H1 (cell line): ENCODE measurements around the gene PHC3. TPM values are rescaled to one million over a fixed set of nuclear protein-coding genes. Genes with fewer than 3 reads are reported as not detected.
A peak's percentile ranks its signal among the peaks of the same experiment; 100 is the strongest.

ENCODE experiments used
- CTCF ChIA-PET: fragments of 300-600 bp; sonication (Branson Sonifier 250); formaldehyde crosslinking; loops from one replicate; lab custom pipeline; 2021; ENCODE audit not compliant: partially characterized antibody; lab: Charles Lee
- POLR2A ChIA-PET: fragments of 300-600 bp; sonication (Branson Sonifier 250); formaldehyde crosslinking; loops from one replicate; lab custom pipeline; 2021; ENCODE audit warnings: inconsistent platforms; ENCODE audit not compliant: partially characterized antibody; lab: Charles Lee
- DNase-seq, 2 experiments: peaks; one replicate each; pipeline versions ENCODE4 v3.0.0 to v3.0.0-alpha.2; 2010 to 2022; ENCODE audit warnings: low spot score in 2 of 2, low read depth in 1 of 2, mixed read lengths in 1 of 2
- FAIRE-seq: peaks from 2 replicates; lab custom pipeline; 2011; peaks lifted over from hg19 to GRCh38; lab: Jason Lieb, UNC
- H2AFZ ChIP-seq: 2 replicates; pipeline ENCODE4 v1.8.1; 2012; ENCODE audit warnings: low read length, inconsistent platforms
- H2AK5ac ChIP-seq: 2 replicates; pipeline ENCODE4 v1.6.1; 2013; ENCODE audit warnings: low read depth, low read length
- H2BK120ac ChIP-seq: replicated peaks from 2 replicates; pipeline ENCODE3; 2013; ENCODE audit warnings: low read depth, low read length, inconsistent platforms
- H2BK12ac ChIP-seq: 2 replicates; pipeline ENCODE4 v1.6.1; 2013; ENCODE audit warnings: low read depth, low read length
- H2BK15ac ChIP-seq: 2 replicates; pipeline ENCODE4 v1.6.1; 2013; ENCODE audit warnings: low read length
- H2BK20ac ChIP-seq: 2 replicates; pipeline ENCODE4 v1.6.1; 2013; ENCODE audit warnings: low read length
- H2BK5ac ChIP-seq: 2 replicates; pipeline ENCODE4 v1.6.1; 2013; ENCODE audit warnings: low read depth, low read length
- H3K14ac ChIP-seq: 2 replicates; pipeline ENCODE4 v1.6.1; 2013; ENCODE audit warnings: inconsistent platforms; ENCODE audit not compliant: insufficient read length
- H3K18ac ChIP-seq: 2 replicates; pipeline ENCODE4 v1.6.1; 2013; ENCODE audit warnings: low read length; ENCODE audit errors: extremely low read depth
- H3K23ac ChIP-seq: 2 replicates; pipeline ENCODE4 v1.6.1; 2013; ENCODE audit warnings: inconsistent platforms; ENCODE audit not compliant: insufficient read length
- H3K23me2 ChIP-seq: 2 replicates; pipeline ENCODE4 v1.6.1; 2013; ENCODE audit warnings: low read depth, low read length
- H3K27ac ChIP-seq: 2 replicates; pipeline ENCODE4 v1.6.1; 2011; ENCODE audit warnings: low read depth, low read length, inconsistent platforms
- H3K27me3 ChIP-seq, 4 experiments: replicated peaks in 1 of 4; 1 replicate in 1 of 4; 2 replicates in 3 of 4; pipeline versions ENCODE4 v1.6.1 to v1.8.1; 2011 to 2013; ENCODE audit warnings: low read length in 3 of 4, mild to moderate bottlenecking in 3 of 4, inconsistent platforms in 2 of 4, mixed read lengths in 2 of 4, moderate library complexity in 1 of 4; ENCODE audit not compliant: control insufficient read depth in 3 of 4, insufficient read depth in 3 of 4; ENCODE audit errors: extremely low read depth in 1 of 4
- H3K36me3 ChIP-seq, 4 experiments: 2 replicates each; pipeline versions ENCODE4 v1.6.1 to v1.8.1; 2011 to 2013; ENCODE audit warnings: mild to moderate bottlenecking in 4 of 4, low read length in 3 of 4, moderate library complexity in 2 of 4, control low read depth in 1 of 4, inconsistent platforms in 1 of 4; ENCODE audit not compliant: insufficient read depth in 4 of 4, control insufficient read depth in 2 of 4
- H3K4ac ChIP-seq: replicated peaks from 2 replicates; pipeline ENCODE3; 2013; ENCODE audit warnings: low read length, low read depth, mixed read lengths, inconsistent platforms; ENCODE audit not compliant: insufficient read length
- H3K4me1 ChIP-seq, 4 experiments: replicated peaks in 1 of 4; 1 replicate in 1 of 4; 2 replicates in 3 of 4; pipeline versions ENCODE4 v1.6.1 to v1.8.1; 2011 to 2013; ENCODE audit warnings: low read length in 3 of 4, inconsistent platforms in 2 of 4, mixed read lengths in 1 of 4; ENCODE audit not compliant: insufficient read depth in 4 of 4, control insufficient read depth in 3 of 4
- H3K4me2 ChIP-seq, 2 experiments: 2 replicates each; pipeline versions ENCODE4 v1.6.1 to v1.8.1; 2011 to 2013; ENCODE audit warnings: low read depth in 2 of 2, low read length in 2 of 2, control low read depth in 1 of 2, inconsistent platforms in 1 of 2, mild to moderate bottlenecking in 1 of 2; ENCODE audit not compliant: insufficient read depth in 1 of 2
- H3K4me3 ChIP-seq, 4 experiments: fragments of 200-600, 300-600 bp in 1 of 4; sonication (generic), shearing (Covaris generic), sonication (Bioruptor Twin) in 1 of 4; 2 replicates each; pipeline versions ENCODE4 v1.5.1 to v1.8.1; 2011 to 2016; ENCODE audit warnings: low read length in 4 of 4, low read depth in 3 of 4, control low read depth in 2 of 4, inconsistent platforms in 2 of 4, mild to moderate bottlenecking in 2 of 4, mixed read lengths in 1 of 4, moderate library complexity in 1 of 4; ENCODE audit not compliant: insufficient read depth in 2 of 4; ENCODE audit errors: extremely low read depth in 1 of 4
- H3K56ac ChIP-seq: replicated peaks from 2 replicates; pipeline ENCODE3; 2013; ENCODE audit warnings: low read depth, mild to moderate bottlenecking, mixed read lengths, low read length, inconsistent platforms; ENCODE audit not compliant: insufficient read length
- H3K79me1 ChIP-seq: 2 replicates; pipeline ENCODE4 v1.6.1; 2013; ENCODE audit warnings: low read depth, low read length, control low read depth
- H3K79me2 ChIP-seq, 2 experiments: 2 replicates each; pipeline versions ENCODE4 v1.6.1 to v1.8.1; 2012 to 2013; ENCODE audit warnings: low read length in 2 of 2, mild to moderate bottlenecking in 2 of 2, inconsistent platforms in 1 of 2; ENCODE audit not compliant: insufficient read depth in 2 of 2, control insufficient read depth in 1 of 2
- H3K9ac ChIP-seq, 4 experiments: replicated peaks in 1 of 4; 1 replicate in 1 of 4; 2 replicates in 3 of 4; pipeline versions ENCODE4 v1.6.1 to v1.8.1; 2011 to 2013; ENCODE audit warnings: low read depth in 3 of 4, low read length in 3 of 4, control low read depth in 2 of 4, mild to moderate bottlenecking in 2 of 4, moderate library complexity in 2 of 4, inconsistent platforms in 1 of 4; ENCODE audit errors: extremely low read depth in 1 of 4
- H3K9me3 ChIP-seq, 2 experiments: 2 replicates each; pipeline versions ENCODE4 v1.6.1 to v1.8.1; 2012 to 2013; ENCODE audit warnings: mild to moderate bottlenecking in 2 of 2, moderate library complexity in 2 of 2, control low read depth in 1 of 2, inconsistent platforms in 1 of 2, low read depth in 1 of 2, low read length in 1 of 2, mixed read lengths in 1 of 2; ENCODE audit not compliant: insufficient read depth in 2 of 2
- H4K20me1 ChIP-seq, 2 experiments: replicated peaks in 1 of 2; 2 replicates each; pipeline versions ENCODE3 to v1.8.1; 2011 to 2013; ENCODE audit warnings: inconsistent platforms in 2 of 2, low read length in 2 of 2, mild to moderate bottlenecking in 1 of 2; ENCODE audit not compliant: insufficient read depth in 2 of 2, control insufficient read depth in 1 of 2
- H4K5ac ChIP-seq: 2 replicates; pipeline ENCODE4 v1.6.1; 2013; ENCODE audit warnings: low read length, low read depth, mixed read lengths, inconsistent platforms; ENCODE audit not compliant: insufficient read length
- H4K8ac ChIP-seq: 2 replicates; pipeline ENCODE4 v1.8.0; 2013; ENCODE audit warnings: mild to moderate bottlenecking, moderate library complexity, low read length, inconsistent platforms; ENCODE audit not compliant: insufficient read depth; ENCODE audit errors: extremely low read depth
- H4K91ac ChIP-seq: replicated peaks from 2 replicates; pipeline ENCODE3; 2013; ENCODE audit warnings: low read length, mixed read lengths, inconsistent platforms; ENCODE audit not compliant: insufficient read length
- GTF2F1 ChIP-seq: IDR thresholded peaks from 2 replicates; pipeline ENCODE4 v1.6.1; 2012; ENCODE audit warnings: low read depth, low read length, improper control_type of control experiment, borderline replicate concordance
- HDAC2 ChIP-seq, 2 experiments: fragments of 300-600 bp in 1 of 2; sonication (generic) in 1 of 2; IDR thresholded peaks; 2 replicates each; pipeline ENCODE4 v1.6.1; 2011 to 2012; ENCODE audit warnings: low read depth in 2 of 2, low read length in 2 of 2, mild to moderate bottlenecking in 2 of 2, moderate library complexity in 2 of 2, borderline replicate concordance in 1 of 2, inconsistent platforms in 1 of 2
- JUND ChIP-seq: IDR thresholded peaks from 2 replicates; pipeline ENCODE4 v1.6.1; 2011; ENCODE audit warnings: mild to moderate bottlenecking, improper control_type of control experiment, low read length
- KDM4A ChIP-seq: IDR thresholded peaks from one replicate; pipeline ENCODE4 v1.7.1; 2012; ENCODE audit warnings: low read depth, mild to moderate bottlenecking, moderate library complexity, low read length, inconsistent platforms; ENCODE audit not compliant: severe bottlenecking
- WGBS, 2 experiments: shearing (Covaris generic) in 1 of 2; methylation state at CpG; one replicate each; pipeline versions ENCODE4 v1.1.6 to v1.1.7; 2013 to 2015; ENCODE audit warnings: low lambda C conversion rate in 2 of 2, mixed read lengths in 2 of 2, inconsistent platforms in 1 of 2, low coverage in 1 of 2, missing lambda C conversion rate in 1 of 2; ENCODE audit not compliant: insufficient replicate concordance in 2 of 2, insufficient coverage in 1 of 2, insufficient read length in 1 of 2; ENCODE audit errors: extremely low coverage in 1 of 2, missing lambda C conversion rate in 1 of 2; 5-methylcytosine and 5-hydroxymethylcytosine counted together
- polyA plus RNA-seq, 7 experiments: library from polyadenylated mRNA; depleted of rRNA in 3 of 7; stranded (reverse) in 5 of 7; unstranded in 2 of 7; fragments of >200 nt in 5 of 7; fragments of 200-250 nt in 2 of 7; gene quantifications; 1 replicate in 5 of 7; 2 replicates in 1 of 7; 4 replicates in 1 of 7; pipeline versions ENCODE4 v1.2.1 to v1.2.3, GENCODE V29; 2011 to 2013; ENCODE audit warnings: missing spikeins in 2 of 7, mixed read lengths in 2 of 7
- total RNA-seq: library from RNA; stranded (reverse); fragmentation: NEBNext Ultra II Directional; extraction: Animal tissue kit (Norgen Biotek cat#: 25700); gene quantifications from 2 replicates; pipeline ENCODE4 v1.2.1, GENCODE V29; 2021

The PHC3 gene
- total and polyA plus RNA-seq, 2 of the 8 experiments (the other 6 are each of a cell fraction or from before 2014, with no cell fraction given): 26.4 to 29.2 TPM

- Histone ChIP-seq H3K79me1 (no peaks in the 10 kb centered on the region), H3K4me3 (no peak overlapping the region), H4K20me1 (no peaks in the 10 kb centered on the region), H4K5ac (no peak overlapping the region), H3K23me2 (no peaks in the 10 kb centered on the region), H3K4ac (no peak overlapping the region), H2BK15ac (no peak overlapping the region), H3K79me2 (no peaks in the 10 kb centered on the region; a peak in 1 of 4 replicates), H3K4me2 (no peak overlapping the region), H2AK5ac (no peak overlapping the region), H4K8ac (no peak overlapping the region), H3K14ac (no peak overlapping the region), H3K36me3 (no peaks in the 10 kb centered on the region), H3K9ac (no peak overlapping the region), H3K56ac (no peak overlapping the region), H3K23ac (no peak overlapping the region), H2BK20ac (no peak overlapping the region; the same call in 1 of the 2 replicates), H3K18ac (no peak overlapping the region), H2BK5ac (no peak overlapping the region), H2BK120ac (no peak overlapping the region), H3K27ac (no peak overlapping the region), H2BK12ac (no peak overlapping the region), H2AFZ (no peak overlapping the region), H3K27me3 (no peaks in the 10 kb centered on the region), H3K9me3 (no peaks in the 10 kb centered on the region), H3K4me1 (peaks cover 5 to 17% (median 14%) of the 10 kb centered on the region in 4 experiments), H4K91ac (no peak overlapping the region)
- FAIRE-seq (no peak), DNase-seq (peak in 1 of 2 experiments; percentile 28)
- WGBS, 2 experiments: 88% methylated on average over 5 of the region's 5 CpGs; no CpG with 5 or more reads in 1 of the 2 experiments
- POLR2A ChIA-PET: no interaction called here
- CTCF ChIA-PET: interaction anchor here (1.8 to 1.9 kb wide), 2 partner anchors 11 to 21 kb away, joined by 5 to 6 read pairs; no protein-coding TSS in a partner anchor
- TF ChIP-seq GTF2F1 (no peak), HDAC2 (IDR thresholded peaks at IDR 0.05; ENCODE audit: borderline replicate concordance in 1 of 2, low read depth in 2 of 2, low read length in 2 of 2) (no peak), KDM4A (no peak), JUND (no peak)
Observed at GRCh38 chr3:170055209-170055608, 126.3 kb downstream of the PHC3 start.
